Esophagus muscularis mucosa (tissue), 4 donors: ENCODE data around the gene ARHGAP8. TPM values are rescaled to one million over a fixed set of nuclear protein-coding genes. Genes with fewer than 3 reads are reported as not detected.
A peak's percentile ranks its signal among the peaks of the same experiment; 100 is the strongest.
"Not testable (repeated sequence)": the region's sequence is repeated elsewhere in the genome, so short reads cannot be mapped to it uniquely, and the experiment has no call there.

Source experiments
- DNase-seq: peaks from one replicate; pipeline ENCODE4 v3.0.0-alpha.2; 2017; ENCODE audit errors: extremely low spot score
- H3K27ac ChIP-seq, 4 donors: fragments of 200-600 bp; sonication (generic); replicated peaks in 1 of 4; 1 replicate in 3 of 4; 2 replicates in 1 of 4; pipeline ENCODE4 v1.5.1; 2016 to 2019; ENCODE audit warnings: mild to moderate bottlenecking in 1 of 4
- H3K27me3 ChIP-seq, 4 donors: fragments of 200-600 bp; sonication (generic); one replicate each; pipeline versions ENCODE4 v1.5.1 to v1.6.0; 2016 to 2019
- H3K36me3 ChIP-seq, 4 donors: fragments of 200-600 bp; sonication (generic); one replicate each; pipeline ENCODE4 v1.5.1; 2016 to 2019
- H3K4me1 ChIP-seq, 4 donors: fragments of 200-600 bp; sonication (generic); one replicate each; pipeline ENCODE4 v1.5.1; 2016 to 2019
- H3K4me3 ChIP-seq, 4 donors: fragments of 200-600 bp; sonication (generic); 1 replicate in 2 of 4; 2 replicates in 2 of 4; pipeline ENCODE4 v1.5.1; 2016 to 2019; ENCODE audit warnings: mild to moderate bottlenecking in 4 of 4, moderate library complexity in 1 of 4
- H3K9me3 ChIP-seq, 4 donors: fragments of 200-600 bp; sonication (generic); 1 replicate in 3 of 4; 2 replicates in 1 of 4; pipeline ENCODE4 v1.5.1; 2016 to 2019
- EP300 ChIP-seq: sonication (generic); formaldehyde crosslinking; IDR thresholded peaks from one replicate; pipeline ENCODE4 v1.6.1; 2017; ENCODE audit warnings: antibody characterized with exemption
- POLR2A ChIP-seq: fragments of 450-650 bp; IDR thresholded peaks from one replicate; pipeline ENCODE4 v1.6.1; 2017; ENCODE audit warnings: antibody characterized with exemption, moderate library complexity, mild to moderate bottlenecking, low read depth
- POLR2AphosphoS5 ChIP-seq, 2 donors: sonication (generic); formaldehyde crosslinking; IDR thresholded peaks; one replicate each; pipeline ENCODE4 v1.6.1; 2017; ENCODE audit warnings: antibody characterized with exemption in 2 of 2
- WGBS: methylation state at CpG from one replicate; pipeline ENCODE4 v1.1.5; 2018; 5-methylcytosine and 5-hydroxymethylcytosine counted together
- intact Hi-C: fragments of 100-400 bp; cut with DNase I; formaldehyde crosslinking; loops from one replicate; pipeline ENCODE4 v1.15.1; 2023
- total RNA-seq, 4 donors: library from RNA; depleted of rRNA; stranded (reverse); fragments of >200 nt; gene quantifications; one replicate each; pipeline versions ENCODE4 v1.1.0 to v1.2.1, GENCODE V29; 2016
- TF ChIP-seq, protein P1 (sequence below), 3 experiments: fragments of 200-600 bp in 2 of 3; fragments of 450-650 bp in 1 of 3; sonication (generic) in 2 of 3; IDR thresholded peaks; one replicate each; pipeline ENCODE4 v1.5.1; 2017 to 2019; ENCODE audit warnings: antibody characterized with exemption in 3 of 3, mild to moderate bottlenecking in 2 of 3, moderate library complexity in 1 of 3

ARHGAP8 gene
- total RNA-seq, 4 donors from 2014 or later = 0.33 to 0.58 TPM; not detected in 2

DNA sequence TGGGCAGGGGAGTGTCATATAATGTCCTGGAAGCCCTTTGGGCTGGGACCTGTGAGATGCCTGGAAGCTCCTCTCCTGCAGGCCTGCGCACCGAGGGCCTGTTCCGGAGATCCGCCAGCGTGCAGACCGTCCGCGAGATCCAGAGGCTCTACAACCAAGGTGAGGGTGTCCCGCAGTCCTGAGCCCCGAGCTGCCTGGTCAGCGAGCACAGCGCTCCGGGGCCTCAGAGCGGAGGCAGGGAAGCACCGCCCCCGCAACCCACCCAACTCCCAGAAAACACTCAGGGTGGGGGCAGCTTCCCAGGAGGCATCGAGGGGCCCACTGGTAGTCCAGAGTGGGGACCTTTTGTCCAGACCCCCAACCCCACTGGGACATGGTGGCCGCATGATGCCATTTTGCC, 95.5 kb downstream of the ARHGAP8 start:
- Histone ChIP-seq H3K4me1 (no peaks in the 10 kb centered on the region), H3K27ac (no peak overlapping the region), H3K36me3 (no peaks in the 10 kb centered on the region), H3K4me3 (no peak overlapping the region), H3K27me3 (peaks cover 0 to 20% (median 0%) of the 10 kb centered on the region in 4 donors), H3K9me3 (peaks cover 0 to 15% (median 6%) of the 10 kb centered on the region in 4 donors)
- intact Hi-C loops = no loop called here
- 99% methylated on average over 10 of the region's 18 CpGs for WGBS
- TF ChIP-seq POLR2AphosphoS5 (IDR thresholded peaks at IDR 0.05) (no peak), POLR2A (no peak), EP300 (no peak)
- TF ChIP-seq, protein P1, sequence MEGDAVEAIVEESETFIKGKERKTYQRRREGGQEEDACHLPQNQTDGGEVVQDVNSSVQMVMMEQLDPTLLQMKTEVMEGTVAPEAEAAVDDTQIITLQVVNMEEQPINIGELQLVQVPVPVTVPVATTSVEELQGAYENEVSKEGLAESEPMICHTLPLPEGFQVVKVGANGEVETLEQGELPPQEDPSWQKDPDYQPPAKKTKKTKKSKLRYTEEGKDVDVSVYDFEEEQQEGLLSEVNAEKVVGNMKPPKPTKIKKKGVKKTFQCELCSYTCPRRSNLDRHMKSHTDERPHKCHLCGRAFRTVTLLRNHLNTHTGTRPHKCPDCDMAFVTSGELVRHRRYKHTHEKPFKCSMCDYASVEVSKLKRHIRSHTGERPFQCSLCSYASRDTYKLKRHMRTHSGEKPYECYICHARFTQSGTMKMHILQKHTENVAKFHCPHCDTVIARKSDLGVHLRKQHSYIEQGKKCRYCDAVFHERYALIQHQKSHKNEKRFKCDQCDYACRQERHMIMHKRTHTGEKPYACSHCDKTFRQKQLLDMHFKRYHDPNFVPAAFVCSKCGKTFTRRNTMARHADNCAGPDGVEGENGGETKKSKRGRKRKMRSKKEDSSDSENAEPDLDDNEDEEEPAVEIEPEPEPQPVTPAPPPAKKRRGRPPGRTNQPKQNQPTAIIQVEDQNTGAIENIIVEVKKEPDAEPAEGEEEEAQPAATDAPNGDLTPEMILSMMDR (IDR thresholded peaks at IDR 0.05) = no peak
- DNase-seq = no peak

GRCh38 chr22:44848296-44848741, 95.9 kb downstream of the ARHGAP8 start:
- intact Hi-C loops = no loop called here
- H3K4me1 ChIP-seq = no peaks in the 10 kb centered on the region
- H3K9me3 ChIP-seq = peaks cover 0 to 15% (median 6%) of the 10 kb centered on the region in 4 donors
- WGBS = 81% methylated on average over 13 of the region's 14 CpGs
- TF ChIP-seq, protein P1 (IDR thresholded peaks at IDR 0.05) = no peak
- TF ChIP-seq POLR2AphosphoS5 (IDR thresholded peaks at IDR 0.05) = no peak
- no peak for TF ChIP-seq EP300
- peaks cover 0 to 20% (median 0%) of the 10 kb centered on the region in 4 donors for H3K27me3 ChIP-seq
- H3K27ac ChIP-seq = no peak overlapping the region
- no peak for DNase-seq
- no peaks in the 10 kb centered on the region for H3K36me3 ChIP-seq
- no peak overlapping the region for H3K4me3 ChIP-seq

DNA sequence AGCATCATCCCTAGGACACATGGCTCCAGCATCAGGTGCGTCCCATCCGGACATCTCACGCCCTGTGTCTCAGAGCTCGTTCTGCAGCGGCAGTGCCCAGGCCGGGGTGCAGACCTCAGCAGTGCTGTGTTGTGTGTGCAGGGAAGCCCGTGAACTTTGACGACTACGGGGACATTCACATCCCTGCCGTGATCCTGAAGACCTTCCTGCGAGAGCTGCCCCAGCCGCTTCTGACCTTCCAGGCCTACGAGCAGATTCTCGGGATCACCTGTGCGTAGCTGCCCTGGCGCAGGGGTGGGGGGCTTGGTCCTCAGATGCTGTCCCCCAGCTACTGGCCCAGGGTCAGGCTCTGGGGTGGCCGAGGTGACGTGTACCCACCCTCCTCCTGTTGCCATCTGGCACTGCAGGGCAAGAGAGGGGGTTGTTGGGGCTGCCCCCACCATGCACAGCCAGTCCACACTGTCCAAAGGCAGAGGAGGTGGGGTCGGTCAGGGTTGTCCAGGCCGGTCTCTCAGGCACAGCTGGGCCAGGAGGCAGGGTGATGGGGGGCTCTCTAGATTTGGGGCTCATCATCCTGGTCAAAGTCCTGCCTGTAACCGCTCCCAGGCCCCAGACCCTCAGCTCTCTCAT, 96.5 kb downstream of the ARHGAP8 start:
- intact Hi-C loops = no loop called here
- 92% methylated on average over 12 of the region's 21 CpGs for WGBS
- DNase-seq = no peak
- no peaks in the 10 kb centered on the region for H3K4me1 ChIP-seq
- TF ChIP-seq EP300 = no peak
- TF ChIP-seq POLR2A = no peak
- TF ChIP-seq POLR2AphosphoS5 (IDR thresholded peaks at IDR 0.05) = no peak
- peaks cover 0 to 11% (median 5%) of the 10 kb centered on the region in 4 donors for H3K9me3 ChIP-seq
- no peak overlapping the region for H3K4me3 ChIP-seq
- H3K27ac ChIP-seq = no peak overlapping the region
- peaks cover 0 to 20% (median 0%) of the 10 kb centered on the region in 4 donors for H3K27me3 ChIP-seq
- no peaks in the 10 kb centered on the region for H3K36me3 ChIP-seq

DNA sequence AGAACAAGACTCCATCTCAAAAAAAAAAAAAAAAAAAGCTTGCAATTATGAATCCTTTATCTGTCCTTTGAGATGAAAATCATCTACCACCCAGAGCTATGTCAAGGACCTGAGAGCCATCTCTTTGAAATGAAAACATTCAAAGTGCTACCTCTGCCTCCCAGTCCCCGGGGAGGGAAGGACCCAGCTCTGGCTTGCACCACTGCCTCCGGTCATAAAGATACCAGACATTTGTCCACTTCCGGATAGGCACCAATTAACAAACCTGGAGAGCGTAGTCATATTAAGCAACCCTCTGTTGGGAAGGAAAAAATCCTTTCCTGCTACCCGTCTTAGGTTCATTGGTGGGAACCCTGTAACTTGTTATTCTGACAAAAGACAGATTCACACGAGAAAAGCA, 98.6 kb downstream of the ARHGAP8 start:
- Histone ChIP-seq H3K4me1 (no peaks in the 10 kb centered on the region), H3K36me3 (no peaks in the 10 kb centered on the region), H3K27ac (no peak overlapping the region), H3K27me3 (peaks cover 0 to 13% (median 0%) of the 10 kb centered on the region in 4 donors), H3K4me3 (no peak overlapping the region), H3K9me3 (no peaks in the 10 kb centered on the region)
- 73% methylated on average over 6 of the region's 6 CpGs for WGBS
- intact Hi-C loops = no loop called here
- DNase-seq = no peak
- TF ChIP-seq, protein P1 (IDR thresholded peaks at IDR 0.05) = no peak
- TF ChIP-seq EP300 (no peak), POLR2A (no peak), POLR2AphosphoS5 (IDR thresholded peaks at IDR 0.05) (no peak)

DNA sequence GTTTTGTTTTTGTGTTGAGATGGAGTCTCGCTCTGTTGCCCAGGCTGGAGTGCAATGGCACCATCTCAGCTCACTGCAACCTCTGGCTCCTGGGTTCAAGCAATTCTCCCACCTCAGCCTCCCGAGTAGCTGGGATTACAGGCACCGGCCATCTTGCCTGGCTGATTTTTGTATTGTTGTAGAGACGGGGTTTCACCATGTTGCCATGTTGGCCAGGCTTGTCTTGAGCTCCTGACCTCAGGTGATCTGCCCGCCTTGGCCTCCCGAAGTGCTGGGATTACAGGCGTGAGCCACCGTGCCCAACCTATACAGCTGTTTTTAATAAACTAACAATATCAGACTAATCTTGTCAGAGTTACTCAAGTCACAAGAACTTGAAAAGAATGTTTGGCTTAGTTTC, 102.3 kb downstream of the ARHGAP8 start:
- DNase-seq = peak; percentile 26
- H3K9me3 ChIP-seq, H3K27me3 ChIP-seq, H3K4me1 ChIP-seq, intact Hi-C loops, H3K4me3 ChIP-seq, H3K36me3 ChIP-seq, H3K27ac ChIP-seq: not testable (repeated sequence)
- 88% methylated on average over 8 of the region's 8 CpGs for WGBS

GRCh38 chr22:44855855-44856254, 103.5 kb downstream of the ARHGAP8 start:
- peak; percentile 64 for DNase-seq
- Histone ChIP-seq H3K4me3 (no peak overlapping the region), H3K4me1 (no peaks in the 10 kb centered on the region), H3K36me3 (no peaks in the 10 kb centered on the region), H3K27me3 (no peaks in the 10 kb centered on the region), H3K27ac (no peak overlapping the region), H3K9me3 (no peaks in the 10 kb centered on the region)
- intact Hi-C loops = no loop called here
- WGBS = 94% methylated on average over 5 of the region's 5 CpGs
- TF ChIP-seq, protein P1 (IDR thresholded peaks at IDR 0.05) = no peak
- no peak for TF ChIP-seq POLR2A
- TF ChIP-seq POLR2AphosphoS5 (IDR thresholded peaks at IDR 0.05) = no peak
- TF ChIP-seq EP300 = no peak

DNA sequence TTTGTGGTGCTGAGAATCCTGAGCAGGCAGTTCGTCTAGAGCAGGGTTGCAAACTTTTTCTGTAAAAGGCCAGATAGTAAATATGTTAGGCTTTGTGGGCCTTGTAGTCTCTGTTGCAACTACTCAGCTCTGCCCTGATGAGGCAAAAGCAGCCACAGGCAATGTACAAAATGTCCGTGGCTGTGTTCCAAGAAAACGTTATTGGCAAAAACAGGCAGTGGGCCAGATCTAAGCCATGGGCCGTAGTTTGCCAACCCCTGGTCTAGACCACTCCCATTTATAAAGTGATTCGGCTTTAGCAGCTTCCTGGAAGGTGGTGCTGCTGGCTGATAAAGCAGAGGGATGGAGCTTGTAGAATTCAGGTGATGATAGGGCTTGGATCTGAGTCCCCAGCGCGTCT, 106.4 kb downstream of the ARHGAP8 start:
- H3K9me3 ChIP-seq, H3K4me3 ChIP-seq, H3K27ac ChIP-seq, intact Hi-C loops, DNase-seq, H3K4me1 ChIP-seq, H3K27me3 ChIP-seq, H3K36me3 ChIP-seq: not testable (repeated sequence)
- 75% methylated on average over 6 of the region's 7 CpGs for WGBS
